NT2/D1 (cell line): ENCODE measurements around the gene FADS2.
A peak's percentile ranks its signal among the peaks of the same experiment; 100 is the strongest.

ENCODE experiments used
- DNase-seq: peaks from one replicate; pipeline ENCODE4 v3.0.0-alpha.2; 2011; ENCODE audit warnings: low read depth, low spot score
- H3K27me3 ChIP-seq: 2 replicates; pipeline ENCODE4 v1.6.0; 2011; ENCODE audit warnings: mild to moderate bottlenecking; ENCODE audit not compliant: insufficient read length, insufficient read depth
- H3K36me3 ChIP-seq: 2 replicates; pipeline ENCODE4 v1.6.1; 2011; ENCODE audit warnings: mild to moderate bottlenecking, low read length, mixed read lengths; ENCODE audit not compliant: insufficient read depth, insufficient read length
- H3K4me1 ChIP-seq: 2 replicates; pipeline ENCODE4 v1.5.1; 2011; ENCODE audit not compliant: insufficient read depth, insufficient read length
- H3K4me3 ChIP-seq: 2 replicates; pipeline ENCODE4 v1.5.1; 2011; ENCODE audit warnings: low read depth; ENCODE audit not compliant: insufficient read length
- H3K9ac ChIP-seq: 2 replicates; pipeline ENCODE4 v1.6.0; 2011; ENCODE audit warnings: low read depth; ENCODE audit not compliant: insufficient read length
- H3K9me3 ChIP-seq: 2 replicates; pipeline ENCODE4 v1.5.1; 2011; ENCODE audit warnings: mild to moderate bottlenecking, low read length; ENCODE audit not compliant: insufficient read depth
- SUZ12 ChIP-seq: IDR thresholded peaks from 2 replicates; pipeline ENCODE4 v1.6.1; 2011; ENCODE audit not compliant: insufficient read length, insufficient read depth; ENCODE audit errors: extremely low read depth
- YY1 ChIP-seq: IDR thresholded peaks from 2 replicates; pipeline ENCODE4 v1.6.1; 2011; ENCODE audit not compliant: insufficient read length, insufficient read depth
- ZNF274 ChIP-seq: IDR thresholded peaks from 2 replicates; pipeline ENCODE4 v1.6.1; 2011; ENCODE audit warnings: mild to moderate bottlenecking, low read depth, low read length

FADS2 gene

GRCh38 chr11:61911128-61911700 is 83.1 kb downstream of the FADS2 start:
- H3K36me3 ChIP-seq, result no peaks in the 10 kb centered on the region
- no peaks in the 10 kb centered on the region for H3K27me3 ChIP-seq
- H3K9ac ChIP-seq, result no peak overlapping the region
- TF ChIP-seq YY1 (no peak), SUZ12 (no peak), ZNF274 (no peak)
- peaks cover 21% of the 10 kb centered on the region for H3K4me1 ChIP-seq
- no peak for DNase-seq
- H3K4me3 ChIP-seq, result no peak overlapping the region
- no peaks in the 10 kb centered on the region for H3K9me3 ChIP-seq

DNA sequence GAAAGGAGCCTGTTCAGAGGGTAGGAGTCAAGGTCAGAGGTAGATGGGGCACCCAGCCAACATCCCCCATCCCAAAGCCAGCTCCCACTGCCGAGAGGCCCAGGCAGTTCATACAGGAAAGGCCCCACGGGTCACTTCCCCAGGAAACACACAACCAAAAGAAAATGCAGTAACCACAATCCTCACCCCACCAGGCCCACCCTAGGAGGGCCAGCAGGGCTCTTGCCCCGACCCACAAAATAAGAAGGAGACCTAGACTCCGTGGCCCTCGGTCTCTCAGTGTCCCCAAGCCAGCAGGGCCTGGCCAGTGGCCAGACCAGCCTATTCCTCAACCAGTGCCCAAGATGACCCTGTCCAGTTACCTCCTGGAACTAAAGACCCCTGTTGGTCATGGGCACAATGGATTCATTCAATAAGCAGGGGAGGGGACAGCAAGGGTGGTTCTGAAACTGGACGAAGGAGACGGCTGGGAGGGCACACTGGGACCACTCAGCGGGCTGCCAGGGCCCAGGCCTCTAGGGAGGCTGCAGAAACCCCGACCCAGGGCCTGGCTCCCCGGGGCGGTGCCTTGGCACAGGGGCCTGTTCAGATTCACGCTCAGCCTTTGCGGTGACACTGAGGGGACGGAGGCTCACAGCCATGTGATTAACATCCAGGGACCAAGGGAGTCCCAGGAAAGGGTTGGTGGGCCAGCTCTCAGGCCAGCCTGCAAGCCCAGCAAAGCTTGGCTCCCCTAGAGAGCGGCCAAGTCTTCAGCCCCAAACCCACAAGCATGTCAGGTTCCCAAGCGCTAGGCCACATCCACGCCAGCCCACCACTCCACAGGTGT is 83.8 kb downstream of the FADS2 start:
- Histone ChIP-seq H3K36me3 (no peaks in the 10 kb centered on the region), H3K4me3 (no peak overlapping the region), H3K27me3 (no peaks in the 10 kb centered on the region), H3K9ac (no peak overlapping the region), H3K9me3 (no peaks in the 10 kb centered on the region), H3K4me1 (peaks cover 21% of the 10 kb centered on the region)
- no peak for DNase-seq
- no peak for TF ChIP-seq YY1
- no peak for TF ChIP-seq SUZ12

- TF ChIP-seq YY1, result no peak
- TF ChIP-seq ZNF274, result no peak
- TF ChIP-seq SUZ12, result no peak
- Histone ChIP-seq H3K4me3 (no peak overlapping the region), H3K9me3 (no peaks in the 10 kb centered on the region), H3K4me1 (peaks cover 21% of the 10 kb centered on the region), H3K27me3 (peaks cover under 1% of the 10 kb centered on the region), H3K9ac (no peak overlapping the region), H3K36me3 (no peaks in the 10 kb centered on the region)
- no peak for DNase-seq
These were observed 84.4 kb downstream of the FADS2 start for GRCh38 chr11:61912530-61912898.

- TF ChIP-seq ZNF274 (no peak), YY1 (no peak), SUZ12 (no peak)
- no peak for DNase-seq
- Histone ChIP-seq H3K9ac (no peak overlapping the region), H3K9me3 (no peaks in the 10 kb centered on the region), H3K36me3 (no peaks in the 10 kb centered on the region), H3K4me1 (peaks cover 17% of the 10 kb centered on the region), H3K27me3 (peaks cover 7% of the 10 kb centered on the region), H3K4me3 (no peak overlapping the region)
These were observed 85.0 kb downstream of the FADS2 start for GRCh38 chr11:61912991-61913698.

GRCh38 chr11:61913699-61914395 is 85.7 kb downstream of the FADS2 start:
- Histone ChIP-seq H3K9ac (no peak overlapping the region), H3K36me3 (no peaks in the 10 kb centered on the region), H3K4me3 (no peak overlapping the region), H3K9me3 (no peaks in the 10 kb centered on the region), H3K4me1 (peaks cover 11% of the 10 kb centered on the region), H3K27me3 (peaks cover 14% of the 10 kb centered on the region)
- DNase-seq, result no peak
- TF ChIP-seq ZNF274 (no peak), YY1 (no peak), SUZ12 (no peak)

DNA sequence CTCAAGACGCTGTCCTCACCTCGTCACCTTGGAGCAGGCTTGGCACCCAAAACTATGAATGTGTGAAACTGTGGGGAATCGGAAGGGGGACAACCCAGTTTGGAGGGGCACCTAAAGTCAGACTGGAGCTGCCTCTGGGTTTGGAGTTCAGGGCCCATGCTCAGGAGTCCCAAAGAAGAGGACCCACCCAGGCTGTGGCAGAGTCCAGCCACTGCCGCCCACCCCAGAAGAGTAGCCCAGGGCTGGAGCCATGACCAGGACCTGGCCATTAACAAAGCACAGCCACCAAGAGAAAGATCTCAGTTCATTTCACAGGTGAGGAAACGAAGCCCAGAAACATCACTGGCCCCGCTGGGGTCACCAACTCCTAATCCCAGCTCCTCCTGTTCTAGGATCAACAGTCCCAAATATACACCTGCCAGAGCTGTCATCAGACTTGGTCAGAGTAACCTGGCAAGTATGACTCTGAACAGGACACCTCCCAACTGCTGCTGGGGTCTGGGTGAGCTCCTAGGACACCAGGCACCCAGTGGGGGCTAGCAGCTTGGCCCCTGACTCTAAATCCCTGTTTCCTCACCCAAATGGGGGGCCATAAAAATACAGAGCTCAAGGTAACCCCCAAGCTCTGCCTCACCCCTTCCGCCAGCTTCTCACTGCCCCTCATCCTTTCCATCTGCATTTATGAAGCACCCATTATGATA is 86.5 kb downstream of the FADS2 start:
- no peak for DNase-seq
- H3K36me3 ChIP-seq, result no peaks in the 10 kb centered on the region
- H3K9me3 ChIP-seq, result no peaks in the 10 kb centered on the region
- TF ChIP-seq YY1, result no peak
- TF ChIP-seq SUZ12, result no peak
- no peak for TF ChIP-seq ZNF274
- H3K4me3 ChIP-seq, result no peak overlapping the region
- peaks cover 8% of the 10 kb centered on the region for H3K4me1 ChIP-seq
- H3K9ac ChIP-seq, result no peak overlapping the region
- H3K27me3 ChIP-seq, result peaks cover 22% of the 10 kb centered on the region

GRCh38 chr11:61916737-61917333 is 88.7 kb downstream of the FADS2 start:
- Histone ChIP-seq H3K9me3 (no peaks in the 10 kb centered on the region), H3K27me3 (peaks cover 23% of the 10 kb centered on the region), H3K36me3 (no peaks in the 10 kb centered on the region), H3K4me1 (peaks cover 9% of the 10 kb centered on the region), H3K4me3 (peak overlapping the region; percentile 62), H3K9ac (peak overlapping the region; percentile 80)
- TF ChIP-seq YY1, result no peak
- no peak for TF ChIP-seq ZNF274
- TF ChIP-seq SUZ12, result no peak
- no peak for DNase-seq
